GM19452 (cell line): ENCODE data around the gene OBSCN.
A peak's percentile ranks its signal among the peaks of the same experiment; 100 is the strongest.

Source experiments
- ATAC-seq: cut with Tn5 transposase; IDR thresholded peaks from one replicate; pipeline ENCODE4 v1.9.1; 2021; ENCODE audit not compliant: unreplicated experiment

The OBSCN gene

GRCh38 chr1:228207851-228208821 is at the start of gene OBSCN:
Gene OBSCN, plus strand, starts transcription at chr1:228208044. Its CDS starts 3,740 bp downstream, at chr1:228211784.
- ATAC-seq = no peak

- ATAC-seq = no peak
These were observed 49.5 kb upstream of the OBSCN start for GRCh38 chr1:228158151-228159007.

DNA sequence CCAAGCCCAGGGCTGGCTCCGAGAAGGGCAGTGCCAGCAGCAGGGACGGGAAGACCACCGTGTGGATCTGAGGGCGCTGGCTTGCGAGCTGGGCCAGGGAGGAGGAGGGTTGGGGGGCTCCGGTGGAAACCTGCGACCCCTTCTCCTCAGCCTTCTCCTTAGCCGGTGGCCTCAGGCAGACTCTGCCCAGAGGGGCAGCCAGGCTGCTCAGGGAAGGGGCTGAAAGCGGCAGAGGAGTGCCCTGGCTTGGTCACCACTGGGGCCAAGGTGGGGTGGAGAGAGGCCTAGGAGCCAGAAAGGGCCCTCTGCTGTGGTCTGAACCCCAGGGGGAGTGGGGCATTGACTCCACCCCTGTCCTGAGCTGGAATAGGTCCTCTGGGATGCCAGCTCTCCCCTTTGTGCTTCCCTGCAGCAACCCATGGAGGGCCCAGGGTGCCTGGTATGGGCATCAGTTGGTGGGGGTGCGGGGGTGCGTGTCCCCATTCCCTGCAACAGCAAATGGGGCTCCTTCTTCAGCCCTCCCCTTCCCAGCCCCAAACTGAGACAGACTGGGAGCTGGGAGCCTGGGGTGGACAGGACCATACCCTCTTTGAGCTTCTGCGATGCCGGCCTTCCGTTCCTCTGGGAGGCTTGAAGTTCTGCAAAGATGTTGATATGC is 48.7 kb upstream of the OBSCN start:
- no peak for ATAC-seq

DNA sequence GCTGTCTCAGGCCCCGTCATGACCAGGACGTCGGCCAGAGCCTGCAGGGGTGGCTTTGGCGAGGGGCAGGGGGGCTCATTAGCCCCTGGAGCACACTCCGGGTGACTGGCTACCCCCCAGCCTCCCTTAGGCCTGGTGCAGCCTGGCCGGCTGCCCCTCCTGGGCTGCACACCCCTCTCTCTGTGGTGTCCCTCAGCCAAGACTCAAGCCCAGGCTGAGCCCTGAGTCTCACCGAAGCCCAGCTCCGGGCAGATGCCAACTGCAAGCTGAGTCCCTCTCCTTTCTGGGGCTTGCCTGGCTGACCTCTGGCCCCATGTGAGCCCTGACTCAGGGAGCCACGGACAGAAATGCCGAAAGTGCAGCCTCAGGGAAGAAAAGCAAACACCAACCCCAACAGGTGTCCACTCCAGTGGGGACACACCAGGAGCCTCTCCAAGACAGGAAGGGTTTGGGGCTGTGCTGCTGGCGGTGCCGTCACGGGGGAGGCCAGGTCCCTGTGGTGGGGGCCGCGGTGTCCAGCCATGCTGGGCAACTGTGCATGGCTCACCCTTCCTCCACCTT is 47.6 kb upstream of the OBSCN start:
- ATAC-seq = no peak

DNA sequence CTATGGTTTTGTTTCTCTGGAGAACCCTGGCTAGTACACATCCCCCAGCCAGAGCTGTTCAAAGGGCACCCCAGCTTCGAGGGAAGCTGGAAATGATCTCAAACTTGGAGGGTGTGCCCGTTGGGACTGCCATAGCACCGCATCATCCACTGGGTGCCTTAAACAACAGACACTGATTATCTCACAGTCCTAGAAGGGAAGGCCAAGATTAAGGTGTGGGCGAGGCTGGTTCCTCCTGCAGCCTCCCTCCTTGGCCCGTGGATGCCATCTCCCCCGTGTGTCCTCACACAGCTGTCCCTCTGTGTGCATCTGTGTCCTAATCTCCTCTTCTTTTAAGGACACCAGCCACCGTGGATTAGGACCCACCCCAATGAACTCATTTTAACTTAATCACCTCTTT is 46.5 kb upstream of the OBSCN start:
- no peak for ATAC-seq

- ATAC-seq = no peak
These were observed 46.0 kb upstream of the OBSCN start for GRCh38 chr1:228161866-228162265.

DNA sequence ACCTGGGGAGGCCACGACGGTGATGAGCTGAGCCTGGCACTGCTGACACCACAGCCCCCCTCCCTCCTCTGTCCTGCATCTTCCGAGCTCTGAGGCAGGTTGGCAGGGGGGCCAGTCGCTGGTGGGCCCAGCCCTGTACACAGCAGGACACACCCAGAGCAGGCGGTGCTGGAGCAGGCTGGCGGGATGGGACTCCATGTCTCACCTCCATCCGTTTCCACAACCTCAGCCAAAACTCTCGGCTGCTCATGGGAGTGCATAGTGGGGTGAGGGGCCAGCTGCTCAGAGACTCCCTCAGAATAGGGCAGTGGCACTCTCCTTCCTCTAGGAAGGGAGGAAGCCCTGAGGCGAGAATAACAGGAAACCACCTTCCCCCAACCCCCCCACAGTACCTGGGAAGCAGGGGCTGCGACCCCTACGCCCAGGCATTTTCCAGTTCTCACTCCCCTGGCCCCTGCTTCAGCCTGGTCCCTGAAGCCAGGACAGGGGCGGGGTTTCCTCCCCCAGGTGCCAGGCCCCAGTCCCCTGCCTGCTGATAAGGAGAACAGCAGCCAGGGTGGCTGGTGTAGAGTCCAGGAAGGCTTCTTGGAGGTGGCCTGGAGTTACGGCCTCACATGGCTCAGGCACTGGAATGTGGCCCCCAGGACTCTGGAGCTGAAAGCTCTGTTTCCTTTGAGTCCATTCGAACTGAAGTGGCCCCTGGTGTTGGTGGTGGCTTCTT is 45.4 kb upstream of the OBSCN start:
- no peak for ATAC-seq

DNA sequence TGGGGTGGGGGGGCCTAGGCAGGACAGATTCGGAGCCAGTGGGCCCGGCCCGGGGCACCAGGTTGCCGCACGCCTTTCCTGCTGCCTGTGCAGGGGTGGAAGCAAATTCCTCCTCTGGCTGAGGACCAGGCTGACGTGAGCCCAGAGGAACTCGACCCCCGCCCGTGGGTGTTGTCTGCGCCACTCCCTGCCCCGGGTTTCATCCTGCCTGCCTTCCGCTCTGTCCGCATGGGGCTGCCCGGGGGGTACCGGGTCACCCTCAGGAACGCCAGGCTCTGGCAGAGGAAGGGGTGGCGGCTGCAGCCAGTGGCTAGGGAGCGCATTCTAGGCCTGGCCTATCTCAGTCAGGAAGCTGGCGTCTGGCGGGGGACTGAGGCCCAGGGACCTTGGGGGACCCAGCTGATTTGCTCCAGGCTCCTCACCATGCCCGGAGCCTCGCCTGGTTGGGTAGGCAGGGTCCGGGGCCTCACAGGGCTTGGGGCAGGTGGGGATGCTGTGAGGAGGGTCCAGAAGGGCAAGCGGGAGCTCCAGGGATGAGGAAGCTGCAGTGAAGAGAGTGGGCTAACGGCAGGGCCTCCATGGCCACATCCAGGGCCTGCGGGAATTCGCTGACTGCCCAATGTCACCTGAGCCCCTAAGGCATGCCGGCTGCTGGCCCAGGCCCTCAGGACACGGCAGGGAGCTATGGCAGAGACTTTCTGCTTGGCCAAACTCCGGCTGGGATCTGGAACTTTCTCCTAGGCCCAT is 44.7 kb upstream of the OBSCN start:
- ATAC-seq = no peak

- no peak for ATAC-seq
These were observed 43.9 kb upstream of the OBSCN start for GRCh38 chr1:228163776-228164519.

DNA sequence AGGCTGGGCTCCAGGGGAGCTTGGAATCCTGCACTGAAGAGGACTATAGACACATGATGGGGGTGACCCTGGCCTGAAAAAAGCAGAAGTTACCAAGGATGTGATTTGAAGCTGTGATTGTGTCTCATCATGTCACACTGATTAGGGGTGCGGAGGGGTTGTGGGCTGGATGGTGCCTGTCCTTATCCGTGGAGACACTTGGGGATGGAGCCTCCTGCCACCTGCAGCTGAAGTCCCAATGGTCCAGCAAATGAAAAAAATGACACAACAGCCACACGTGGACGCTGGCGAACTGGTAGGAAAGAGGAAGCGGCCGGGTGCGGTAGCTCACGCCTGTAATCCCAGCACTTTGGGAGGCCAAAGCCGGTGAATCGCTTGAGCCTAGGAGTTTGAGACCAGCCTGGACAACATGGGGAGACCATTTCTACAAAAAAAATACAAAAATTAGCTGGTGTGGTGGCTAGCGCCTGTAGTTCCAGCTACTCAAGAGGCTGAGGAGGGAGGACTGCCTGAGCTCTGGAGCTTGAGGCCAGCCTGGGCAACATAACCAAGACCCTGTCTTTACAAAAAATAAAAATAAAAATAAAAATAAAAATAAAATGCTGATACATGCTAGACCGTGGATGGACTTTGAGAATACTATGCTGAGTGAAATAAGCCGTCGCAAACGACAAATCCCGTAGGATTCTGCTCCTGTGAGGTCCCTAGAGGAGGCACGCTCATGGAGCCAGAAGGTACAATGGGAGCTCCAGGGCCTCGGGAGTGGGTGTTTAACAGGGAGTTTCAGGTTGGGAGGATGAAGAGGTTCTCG is 43.1 kb upstream of the OBSCN start:
- no peak for ATAC-seq

DNA sequence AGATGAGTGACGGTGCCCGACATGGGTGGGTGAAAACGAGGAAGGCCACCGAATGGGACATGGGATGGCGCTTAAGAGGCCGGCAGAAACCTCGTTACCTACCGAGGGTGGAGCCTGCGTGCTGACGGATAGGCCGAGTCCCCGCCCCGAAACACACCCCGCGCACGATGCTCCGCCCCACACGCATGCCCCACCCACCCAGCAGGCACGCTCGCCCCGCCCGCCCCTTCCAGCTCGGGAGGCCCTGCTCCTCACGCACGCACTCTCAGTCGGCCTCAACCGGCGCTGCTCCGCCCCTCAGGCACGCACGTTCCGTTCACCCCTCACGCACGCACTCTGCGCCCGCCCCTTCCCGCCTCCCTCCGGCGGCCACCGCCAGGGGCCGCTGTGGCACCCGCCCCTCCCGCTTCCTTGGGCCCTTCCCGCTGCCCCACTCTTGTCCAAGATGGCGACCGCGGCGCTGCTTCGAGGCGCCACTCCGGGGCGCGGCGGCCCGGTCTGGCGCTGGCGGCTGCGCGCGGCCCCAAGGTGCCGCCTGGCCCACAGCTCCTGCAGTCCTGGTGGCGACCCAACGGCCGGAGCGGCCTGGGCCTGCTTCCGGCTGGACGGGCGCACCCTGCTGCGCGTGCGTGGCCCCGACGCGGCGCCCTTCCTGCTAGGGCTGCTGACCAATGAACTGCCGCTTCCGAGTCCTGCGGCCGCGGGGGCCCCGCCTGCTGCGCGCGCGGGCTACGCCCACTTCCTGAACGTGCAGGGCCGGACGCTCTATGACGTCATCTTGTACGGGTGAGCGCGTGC is 42.3 kb upstream of the OBSCN start, which contains the start of gene IBA57:
TSS of gene IBA57 (plus strand) at position 433 of the 798 bp plus-strand sequence. CDS start at position 446, 13 bp downstream.
- ATAC-seq = peak; percentile 84

DNA sequence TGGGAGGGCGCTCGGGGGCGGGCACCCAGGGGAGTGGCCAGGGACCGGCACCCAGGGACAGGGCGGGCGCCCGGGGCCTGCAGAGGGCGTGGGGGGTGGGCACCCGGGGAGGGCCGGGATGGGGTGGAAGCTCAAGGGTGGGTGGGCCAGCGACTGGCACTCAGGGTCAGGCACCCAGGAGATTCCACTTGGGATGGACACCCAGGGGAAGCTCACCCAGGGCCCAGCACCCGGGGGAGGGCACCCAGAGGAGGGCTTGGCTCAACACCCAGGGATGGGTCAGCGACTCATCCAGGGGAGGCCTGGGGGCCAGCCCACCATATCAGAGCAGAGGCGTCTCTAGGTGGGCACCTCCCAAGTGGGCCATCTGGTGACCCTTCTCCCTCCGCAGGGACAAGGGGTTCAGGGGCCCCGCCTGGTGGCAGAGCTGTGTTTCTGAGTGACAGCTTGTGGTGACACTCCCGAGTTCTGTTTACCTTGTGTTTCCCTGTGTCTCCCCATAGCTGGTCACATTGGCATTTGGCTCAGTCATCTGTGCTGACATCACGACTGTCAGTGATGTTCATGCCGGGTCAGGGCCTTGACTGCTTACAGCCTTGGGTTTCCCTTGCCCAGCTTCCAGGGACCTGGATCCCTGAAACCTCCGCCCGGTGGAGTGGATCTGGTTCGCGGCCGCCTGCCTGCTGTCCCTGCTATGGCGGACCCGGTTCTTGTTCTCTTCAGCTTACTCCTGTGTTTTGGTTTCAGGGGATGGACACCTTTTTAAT is 41.5 kb upstream of the OBSCN start:
- ATAC-seq = peak; percentile 9

DNA sequence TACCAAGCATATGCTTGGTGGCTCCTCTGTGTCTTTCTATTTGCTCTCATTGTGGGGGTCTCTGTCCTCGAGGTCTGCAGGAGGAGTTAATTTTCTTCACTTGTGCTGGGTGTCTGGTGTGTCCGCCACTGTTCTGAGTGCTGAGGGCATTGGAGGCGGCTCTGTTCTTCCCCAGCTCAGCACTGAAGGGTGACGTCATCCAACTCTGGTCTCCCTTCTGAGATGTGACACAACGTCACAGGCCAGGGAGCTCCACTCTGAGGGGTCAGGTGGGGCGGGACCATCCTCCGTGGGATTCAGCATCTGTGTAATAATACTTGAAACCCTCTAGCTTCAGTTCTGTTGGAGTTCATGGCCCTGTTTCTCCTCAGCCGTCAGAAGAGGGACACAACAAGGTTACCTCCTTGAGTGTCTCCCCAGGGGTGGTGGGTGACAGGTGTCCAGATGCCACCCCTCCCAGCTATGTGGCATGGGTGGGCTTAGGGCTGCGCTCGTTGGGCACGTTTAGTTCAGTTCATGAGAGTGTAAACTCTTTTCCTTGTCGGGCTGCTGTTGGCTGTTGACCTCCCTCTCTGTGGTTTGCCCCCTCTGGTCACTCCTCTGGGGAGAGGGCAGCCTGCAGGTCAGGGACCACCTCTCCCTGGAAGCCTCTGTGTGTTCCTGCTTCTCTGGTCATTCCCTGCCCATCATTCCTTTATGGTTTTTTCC is 39.1 kb upstream of the OBSCN start:
- no peak for ATAC-seq

DNA sequence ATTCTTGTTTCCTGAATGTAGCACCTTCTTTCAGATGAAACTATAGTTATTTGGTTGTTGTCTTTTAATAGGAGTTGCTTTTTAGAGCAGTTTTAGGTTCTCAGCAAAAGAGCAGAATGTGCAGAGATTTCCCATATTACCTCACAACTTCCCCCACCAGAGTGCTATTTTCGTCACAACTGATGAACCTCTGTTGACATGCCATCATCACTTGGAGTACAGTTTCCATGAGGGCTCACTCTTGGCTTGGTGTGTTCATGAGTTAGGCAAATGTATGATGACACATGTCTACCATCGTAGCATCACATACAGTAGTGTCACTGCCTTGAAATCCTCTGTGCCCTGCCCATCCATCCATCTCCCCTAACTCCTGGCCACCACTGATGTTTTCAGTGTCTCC is 38.5 kb upstream of the OBSCN start:
- ATAC-seq = no peak

GRCh38 chr1:228170666-228171065 is 37.2 kb upstream of the OBSCN start:
- no peak for ATAC-seq
